Skeletal muscle satellite cell (primary cell): Measurements from ENCODE around the gene SV2C.

Experiments used
- H3K27me3 ChIP-seq: 2 replicates; pipeline ENCODE4 v1.7.0; 2013; ENCODE audit warnings: low read length; ENCODE audit not compliant: control insufficient read depth, insufficient read depth
- H3K36me3 ChIP-seq: 2 replicates; pipeline ENCODE4 v1.7.0; 2013; ENCODE audit warnings: mild to moderate bottlenecking, control low read depth, low read length; ENCODE audit not compliant: insufficient read depth
- H3K4me1 ChIP-seq: 2 replicates; pipeline ENCODE4 v1.7.0; 2013; ENCODE audit warnings: low read length; ENCODE audit not compliant: control insufficient read depth, insufficient read depth
- H3K4me2 ChIP-seq: 2 replicates; pipeline ENCODE4 v1.7.0; 2013; ENCODE audit warnings: mild to moderate bottlenecking, low read length
- H3K4me3 ChIP-seq: 2 replicates; pipeline ENCODE4 v1.7.0; 2013; ENCODE audit warnings: low read length
- H3K9ac ChIP-seq: 2 replicates; pipeline ENCODE4 v1.7.0; 2013; ENCODE audit warnings: mild to moderate bottlenecking, low read depth, low read length, moderate library complexity
- H3K9me3 ChIP-seq: replicated peaks from 2 replicates; pipeline ENCODE4 v1.7.0; 2013; ENCODE audit warnings: mild to moderate bottlenecking, control low read depth, low read length

Gene SV2C

GRCh38 chr5:76169146-76169905 lies 86.1 kb downstream of the SV2C start:
- Histone ChIP-seq H3K4me3 (no peak overlapping the region), H3K4me2 (no peak overlapping the region), H3K27me3 (no peaks in the 10 kb centered on the region), H3K4me1 (no peaks in the 10 kb centered on the region), H3K9ac (no peak overlapping the region), H3K36me3 (no peaks in the 10 kb centered on the region), H3K9me3 (no peaks in the 10 kb centered on the region)

GRCh38 chr5:76174101-76174500 lies 90.9 kb downstream of the SV2C start:
- Histone ChIP-seq H3K4me2 (no peak overlapping the region), H3K4me1 (no peaks in the 10 kb centered on the region), H3K4me3 (no peak overlapping the region), H3K9me3 (no peaks in the 10 kb centered on the region), H3K36me3 (no peaks in the 10 kb centered on the region), H3K27me3 (no peaks in the 10 kb centered on the region), H3K9ac (no peak overlapping the region)

- Histone ChIP-seq H3K9me3 (no peaks in the 10 kb centered on the region), H3K36me3 (no peaks in the 10 kb centered on the region), H3K27me3 (no peaks in the 10 kb centered on the region), H3K4me1 (no peaks in the 10 kb centered on the region), H3K4me3 (no peak overlapping the region), H3K4me2 (no peak overlapping the region), H3K9ac (no peak overlapping the region)
Observed at GRCh38 chr5:76175051-76175666, 92.0 kb downstream of the SV2C start.

DNA sequence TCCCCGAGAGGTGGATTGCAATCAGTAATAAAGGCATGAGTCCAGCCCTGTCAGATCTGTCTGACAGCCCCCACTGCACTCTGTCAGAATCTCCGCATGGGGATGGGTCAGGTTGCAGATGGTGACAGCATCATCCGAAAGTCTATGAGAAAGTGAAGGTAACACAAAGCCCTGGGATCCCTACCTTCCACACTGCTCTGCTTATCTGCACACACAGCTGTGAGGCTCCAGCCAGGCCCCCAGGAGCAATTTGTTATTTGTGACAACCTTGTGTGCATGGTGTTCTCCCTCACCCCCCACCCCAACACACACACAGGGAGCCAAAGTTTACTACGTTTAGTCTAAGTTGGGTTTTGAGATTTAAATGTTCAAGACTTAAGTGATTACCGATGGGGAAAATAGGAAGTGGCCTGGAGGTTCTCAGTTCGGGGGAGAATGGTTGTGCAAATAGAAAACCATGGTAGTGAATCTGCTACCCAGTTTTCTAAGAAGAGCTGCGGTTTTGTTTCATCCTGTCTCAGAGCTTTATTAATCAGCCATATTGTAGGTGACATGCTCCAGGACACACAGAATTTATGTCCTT lies 92.7 kb downstream of the SV2C start:
- H3K4me2 ChIP-seq = no peak overlapping the region
- no peaks in the 10 kb centered on the region for H3K36me3 ChIP-seq
- no peak overlapping the region for H3K9ac ChIP-seq
- no peak overlapping the region for H3K4me3 ChIP-seq
- H3K9me3 ChIP-seq = no peaks in the 10 kb centered on the region
- H3K4me1 ChIP-seq = no peaks in the 10 kb centered on the region
- H3K27me3 ChIP-seq = no peaks in the 10 kb centered on the region

GRCh38 chr5:76177978-76178377 lies 94.8 kb downstream of the SV2C start:
- Histone ChIP-seq H3K36me3 (no peaks in the 10 kb centered on the region), H3K9me3 (no peaks in the 10 kb centered on the region), H3K4me1 (no peaks in the 10 kb centered on the region), H3K9ac (no peak overlapping the region), H3K27me3 (no peaks in the 10 kb centered on the region), H3K4me3 (no peak overlapping the region), H3K4me2 (no peak overlapping the region)

DNA sequence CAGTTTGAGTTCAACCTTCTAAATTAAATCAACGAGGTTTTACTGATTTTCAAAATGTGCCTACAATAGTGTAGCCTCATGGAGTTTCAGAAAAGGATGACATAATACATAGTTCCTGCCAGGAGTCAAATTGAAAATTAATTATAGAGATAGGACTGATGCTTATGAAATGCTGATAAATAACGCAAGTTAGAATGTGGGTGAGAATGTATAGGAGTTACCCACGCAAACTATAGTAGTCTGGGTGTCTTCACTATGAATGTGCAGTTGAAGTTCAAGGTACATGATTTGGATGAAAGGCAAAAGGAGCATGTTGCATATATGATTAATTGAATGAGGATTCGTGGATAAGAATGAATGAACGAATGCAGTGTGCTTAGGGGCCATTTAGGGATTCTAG lies 95.7 kb downstream of the SV2C start:
- H3K9me3 ChIP-seq = no peaks in the 10 kb centered on the region
- H3K4me3 ChIP-seq = no peak overlapping the region
- H3K36me3 ChIP-seq = no peaks in the 10 kb centered on the region
- no peak overlapping the region for H3K9ac ChIP-seq
- H3K4me1 ChIP-seq = no peaks in the 10 kb centered on the region
- H3K27me3 ChIP-seq = no peaks in the 10 kb centered on the region
- no peak overlapping the region for H3K4me2 ChIP-seq

GRCh38 chr5:76180814-76181805 lies 97.9 kb downstream of the SV2C start:
- Histone ChIP-seq H3K4me1 (no peaks in the 10 kb centered on the region), H3K4me3 (no peak overlapping the region), H3K27me3 (no peaks in the 10 kb centered on the region), H3K9ac (no peak overlapping the region), H3K9me3 (no peaks in the 10 kb centered on the region), H3K36me3 (no peaks in the 10 kb centered on the region), H3K4me2 (no peak overlapping the region)

- no peaks in the 10 kb centered on the region for H3K27me3 ChIP-seq
- no peak overlapping the region for H3K4me2 ChIP-seq
- H3K4me1 ChIP-seq = no peaks in the 10 kb centered on the region
- H3K9ac ChIP-seq = no peak overlapping the region
- no peak overlapping the region for H3K4me3 ChIP-seq
- no peaks in the 10 kb centered on the region for H3K36me3 ChIP-seq
- no peaks in the 10 kb centered on the region for H3K9me3 ChIP-seq
Observed at GRCh38 chr5:76187386-76187785, 104.2 kb downstream of the SV2C start.

DNA sequence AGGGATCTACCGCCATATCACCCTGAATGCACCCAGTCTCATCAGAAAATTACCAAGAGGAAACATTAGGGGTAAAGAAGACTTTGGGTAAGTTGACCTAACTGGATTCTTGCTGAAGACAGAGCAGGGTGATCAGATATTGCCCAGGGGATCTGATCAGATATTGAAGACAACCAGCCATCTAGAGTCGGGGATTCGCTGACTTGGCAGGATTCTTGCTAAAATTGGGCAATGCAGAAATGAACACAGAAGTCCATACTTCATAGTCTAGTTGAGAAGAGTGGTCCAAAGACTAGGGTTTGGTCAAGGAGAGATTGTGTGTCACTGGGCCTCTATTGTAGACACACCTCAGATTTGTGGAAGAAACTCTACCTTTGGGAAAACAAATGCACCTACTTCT lies 107.2 kb downstream of the SV2C start:
- H3K9ac ChIP-seq = no peak overlapping the region
- H3K27me3 ChIP-seq = no peaks in the 10 kb centered on the region
- no peak overlapping the region for H3K4me3 ChIP-seq
- no peaks in the 10 kb centered on the region for H3K9me3 ChIP-seq
- H3K4me1 ChIP-seq = no peaks in the 10 kb centered on the region
- no peaks in the 10 kb centered on the region for H3K36me3 ChIP-seq
- H3K4me2 ChIP-seq = no peak overlapping the region

DNA sequence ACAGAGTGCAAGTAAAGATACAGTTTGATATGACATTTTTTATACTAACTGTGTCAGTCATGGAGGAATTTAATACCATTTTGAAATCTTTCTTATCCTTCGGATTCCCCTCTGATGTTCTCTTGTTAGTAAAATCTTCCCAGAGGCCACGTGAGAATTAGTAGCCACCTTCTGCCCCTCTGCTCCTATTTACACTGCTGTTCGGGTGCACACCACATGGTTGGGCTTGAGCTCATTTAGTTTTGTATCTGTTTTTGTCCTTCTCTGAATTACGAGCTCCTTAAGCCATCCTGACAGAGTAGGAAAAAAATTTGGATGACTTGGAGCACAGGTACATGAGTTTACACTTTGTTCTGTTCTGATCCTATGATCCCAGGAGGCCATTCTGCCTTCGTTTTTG lies 109.7 kb downstream of the SV2C start:
- Histone ChIP-seq H3K9me3 (no peaks in the 10 kb centered on the region), H3K9ac (no peak overlapping the region), H3K4me1 (no peaks in the 10 kb centered on the region), H3K27me3 (no peaks in the 10 kb centered on the region), H3K4me2 (no peak overlapping the region), H3K4me3 (no peak overlapping the region), H3K36me3 (no peaks in the 10 kb centered on the region)

GRCh38 chr5:76193635-76194034 lies 110.5 kb downstream of the SV2C start:
- Histone ChIP-seq H3K27me3 (no peaks in the 10 kb centered on the region), H3K4me1 (no peaks in the 10 kb centered on the region), H3K9ac (no peak overlapping the region), H3K9me3 (no peaks in the 10 kb centered on the region), H3K36me3 (no peaks in the 10 kb centered on the region), H3K4me3 (no peak overlapping the region), H3K4me2 (no peak overlapping the region)
